ENCODE results near the gene LRP8. TPM values are rescaled to one million over a fixed set of nuclear protein-coding genes. Genes with fewer than 3 reads are reported as not detected.
"Not testable (repeated sequence)": the region's sequence is repeated elsewhere in the genome, so short reads cannot be mapped to it uniquely, and the experiment has no call there.

LRP8 gene
- total RNA-seq, 2 experiments from 2014 or later = 51.8 to 56.6 TPM

DNA sequence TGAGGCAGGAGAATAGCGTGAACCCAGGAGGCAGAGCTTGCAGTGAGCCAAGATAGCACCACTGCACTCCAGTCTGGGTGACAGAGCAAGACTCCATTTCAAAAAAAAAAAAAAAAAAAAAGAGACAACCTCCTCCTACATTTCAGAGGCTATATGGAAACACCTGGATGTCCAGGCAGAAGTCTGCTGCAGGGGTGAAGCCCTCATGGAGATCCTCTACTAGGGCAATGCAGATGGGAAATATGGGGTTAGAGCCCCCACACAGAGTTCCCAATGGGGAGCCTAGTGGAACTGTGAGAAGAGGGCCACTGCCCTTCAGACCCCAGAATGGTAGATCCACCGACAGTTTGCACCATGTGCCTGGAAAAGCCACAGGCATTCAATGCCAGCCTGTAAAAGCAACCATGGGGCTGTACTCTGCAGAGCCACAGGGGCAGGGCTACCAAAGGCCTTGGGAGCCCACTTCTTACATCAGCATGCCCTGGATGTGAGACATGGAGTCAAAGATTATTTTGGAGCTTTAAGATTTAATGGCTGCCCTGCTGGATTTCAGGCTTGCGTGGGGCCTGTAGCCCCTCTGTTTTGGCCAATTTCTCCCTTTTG lies 121.7 kb downstream of the LRP8 start:
- H3K4me3 Mint-ChIP-seq, H3K27me3 Mint-ChIP-seq, POLR2A ChIA-PET, H3K4me1 Mint-ChIP-seq, H3K27ac Mint-ChIP-seq: not testable (repeated sequence)
- CTCF ChIA-PET = interaction anchor here (1.2 kb wide), 1 partner anchor 9 kb away, joined by 3 read pairs; the partner anchor contains the start of gene CPT2
- H3K9me3 Mint-ChIP-seq = peaks cover 26% of the 10 kb centered on the region
- H3K36me3 Mint-ChIP-seq (ENCODE audit: low read depth) = peaks cover 79% of the 10 kb centered on the region
- peak; percentile 18 for DNase-seq

DNA sequence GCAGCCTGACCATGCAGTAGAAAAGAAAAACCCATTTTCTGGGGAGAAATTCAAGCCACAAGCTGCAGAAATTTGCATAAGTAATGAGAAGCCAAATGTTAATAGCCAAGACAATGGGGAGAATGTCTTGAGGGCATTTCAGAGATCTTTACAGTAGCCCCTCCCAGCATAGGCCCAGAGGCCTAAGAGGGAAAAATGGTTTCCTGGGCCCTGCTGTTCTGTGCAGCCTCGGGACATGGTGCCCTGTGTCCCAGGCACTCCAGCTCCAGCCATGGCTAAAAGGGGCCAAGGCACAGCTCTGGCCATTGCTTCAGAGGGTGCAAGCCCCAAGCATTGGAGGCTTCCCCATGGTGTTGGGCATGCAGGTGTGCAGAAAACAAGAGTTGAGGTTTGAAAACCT lies 122.4 kb downstream of the LRP8 start:
- POLR2A ChIA-PET, H3K4me3 Mint-ChIP-seq: not testable (repeated sequence)

GRCh38 chr1:53203466-53203865 lies 124.4 kb downstream of the LRP8 start:
- Mint-ChIP-seq H3K4me3 (no peak overlapping the region), H3K9me3 (peaks cover 26% of the 10 kb centered on the region), H3K4me1 (peaks cover 6% of the 10 kb centered on the region), H3K27ac (no peak overlapping the region), H3K27me3 (no peaks in the 10 kb centered on the region), H3K36me3 (ENCODE audit: low read depth) (peaks cover 70% of the 10 kb centered on the region)
- no peak for DNase-seq
- CTCF ChIA-PET = interaction anchor here (0.6 to 1.2 kb wide), 2 partner anchors 11 to 370 kb away, joined by 4 to 5 read pairs; no protein-coding TSS in a partner anchor
- POLR2A ChIA-PET = interaction anchor here (0.7 kb wide), 1 partner anchor 19 kb away, joined by 3 read pairs; no protein-coding TSS in a partner anchor

More for the DNA sequence above, 122.4 kb downstream of the LRP8 start:
- Mint-ChIP-seq H3K9me3 (peaks cover 26% of the 10 kb centered on the region), H3K36me3 (ENCODE audit: low read depth) (peaks cover 81% of the 10 kb centered on the region)
- DNase-seq, H3K27me3 Mint-ChIP-seq, H3K4me1 Mint-ChIP-seq, CTCF ChIA-PET, H3K27ac Mint-ChIP-seq: not testable (repeated sequence)

DNA sequence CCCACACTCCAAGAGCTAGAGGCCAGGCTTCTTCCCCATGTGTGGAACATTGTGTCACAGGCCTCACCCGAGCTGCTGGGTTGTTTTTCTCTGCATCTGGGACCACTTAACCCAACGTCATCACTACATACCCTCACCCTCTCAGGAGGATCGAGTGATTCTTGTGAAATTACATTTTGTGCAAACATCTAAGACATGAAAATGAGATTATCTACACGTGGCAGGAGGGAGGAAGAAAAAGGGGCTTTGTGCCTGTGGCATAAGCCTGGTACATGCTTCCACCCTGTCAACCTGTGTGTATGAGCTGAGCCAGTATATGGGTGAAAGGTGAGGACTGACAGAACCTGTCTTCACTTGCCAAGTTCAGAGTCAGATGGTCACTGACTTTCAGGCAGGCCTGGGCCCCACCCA lies 129.6 kb downstream of the LRP8 start:
- POLR2A ChIA-PET = no interaction called here
- CTCF ChIA-PET = interaction anchor here (1.1 kb wide), 1 partner anchor 130 kb away, joined by 3 read pairs; no protein-coding TSS in a partner anchor
- no peaks in the 10 kb centered on the region for H3K27me3 Mint-ChIP-seq

GRCh38 chr1:53197291-53198200 lies 130.3 kb downstream of the LRP8 start:
- DNase-seq = no peak
- ChIA-PET CTCF (interaction anchor here (1.1 kb wide), 1 partner anchor 9 kb away, joined by 3 read pairs; no protein-coding TSS in a partner anchor), POLR2A (no interaction called here)
- Mint-ChIP-seq H3K27ac (peak overlapping the region; percentile 99), H3K4me1 (peaks cover 29% of the 10 kb centered on the region), H3K36me3 (ENCODE audit: low read depth) (peaks cover 30% of the 10 kb centered on the region), H3K9me3 (no peaks in the 10 kb centered on the region), H3K27me3 (no peaks in the 10 kb centered on the region), H3K4me3 (peak overlapping the region; percentile 97)

More for the DNA sequence above, 129.6 kb downstream of the LRP8 start:
- H3K9me3 Mint-ChIP-seq = no peaks in the 10 kb centered on the region
- peaks cover 37% of the 10 kb centered on the region for H3K36me3 Mint-ChIP-seq (ENCODE audit: low read depth)
- H3K27ac Mint-ChIP-seq = peak overlapping the region; percentile 99
- no peak for DNase-seq
- H3K4me3 Mint-ChIP-seq = peak overlapping the region; percentile 97
- peaks cover 29% of the 10 kb centered on the region for H3K4me1 Mint-ChIP-seq

- DNase-seq = peak; percentile 94
- POLR2A ChIA-PET = interaction anchor here (0.6 kb wide), 2 partner anchors 217 to 848 kb away, joined by 3 read pairs; no protein-coding TSS in a partner anchor
- CTCF ChIA-PET = interaction anchor here (1.1 kb wide), 2 partner anchors 10 to 16 kb away, joined by 3 read pairs; no protein-coding TSS in a partner anchor
- H3K9me3 Mint-ChIP-seq = no peaks in the 10 kb centered on the region
- H3K27ac Mint-ChIP-seq = peak within 1 kb of the TSS; percentile 99
- peak within 1 kb of the TSS; percentile 97 for H3K4me3 Mint-ChIP-seq
- peaks cover 29% of the 10 kb centered on the region for H3K4me1 Mint-ChIP-seq
- H3K36me3 Mint-ChIP-seq (ENCODE audit: low read depth) = peaks cover 26% of the 10 kb centered on the region
- H3K27me3 Mint-ChIP-seq = no peaks in the 10 kb centered on the region
Measured at GRCh38 chr1:53196485-53197290, 131.2 kb downstream of the LRP8 start, which contains the start of gene CPT2. CPT2 (plus strand) TSS chr1:53196824; CDS start chr1:53196944, 120 bp downstream.

- POLR2A ChIA-PET = interaction anchor here (0.6 kb wide), 2 partner anchors 217 to 849 kb away, joined by 3 read pairs; no protein-coding TSS in a partner anchor
- Mint-ChIP-seq H3K27ac (peak overlapping the region; percentile 91), H3K4me1 (peaks cover 29% of the 10 kb centered on the region), H3K9me3 (no peaks in the 10 kb centered on the region), H3K36me3 (ENCODE audit: low read depth) (peaks cover 20% of the 10 kb centered on the region), H3K27me3 (no peaks in the 10 kb centered on the region), H3K4me3 (peak overlapping the region; percentile 97)
- CTCF ChIA-PET = interaction anchor here (0.6 to 1.2 kb wide), 5 partner anchors 11 to 272 kb away, joined by 3 to 5 read pairs (median 3); no protein-coding TSS in a partner anchor
- DNase-seq = no peak
Measured at GRCh38 chr1:53196017-53196484, 131.8 kb downstream of the LRP8 start.

- no peaks in the 10 kb centered on the region for H3K9me3 Mint-ChIP-seq
- ChIA-PET CTCF (interaction anchor here (0.6 to 1.2 kb wide), 7 partner anchors 12 to 1299 kb away, joined by 3 to 5 read pairs (median 3); no protein-coding TSS in a partner anchor), POLR2A (no interaction called here)
- no peak for DNase-seq
- no peak overlapping the region for H3K4me3 Mint-ChIP-seq
- peaks cover 16% of the 10 kb centered on the region for H3K36me3 Mint-ChIP-seq (ENCODE audit: low read depth)
- H3K4me1 Mint-ChIP-seq = peaks cover 29% of the 10 kb centered on the region
- peak overlapping the region; percentile 55 for H3K27ac Mint-ChIP-seq
- no peaks in the 10 kb centered on the region for H3K27me3 Mint-ChIP-seq
Measured at GRCh38 chr1:53195246-53196016, 132.4 kb downstream of the LRP8 start.

Other genes starting within 250 kb of the LRP8 start
- gene SLC1A7, start 185.4 kb downstream of the LRP8 start, total RNA-seq = not detected
- gene CPT2, start 131.2 kb downstream of the LRP8 start, total RNA-seq = 10 to 100 TPM; 12.2 to 13.0 TPM
- 10 to 100 TPM; 51.0 to 54.0 TPM for gene CZIB, start 107.4 kb downstream of the LRP8 start, total RNA-seq
- gene MAGOH, start 89.6 kb downstream of the LRP8 start, total RNA-seq = 10 to 100 TPM; 73.3 to 74.1 TPM
- under 1 TPM; 0.15 to 0.20 TPM for gene DMRTB1, start 131.3 kb upstream of the LRP8 start, total RNA-seq